Measurements from ENCODE around the gene SMIM15. TPM values are rescaled to one million over a fixed set of nuclear protein-coding genes. Genes with fewer than 3 reads are reported as not detected.

The SMIM15 gene
- total and polyA plus RNA-seq, 7 donors: 12.2 to 77.0 (median 35.0) TPM

GRCh38 chr5:61130289-61130688, 32.0 kb downstream of the SMIM15 start:
- Histone ChIP-seq H3K4me3 (no peak overlapping the region), H3K27me3 (no peaks in the 10 kb centered on the region), H3K36me3 (no peaks in the 10 kb centered on the region), H3K4me1 (no peaks in the 10 kb centered on the region), H3K27ac (no peak overlapping the region), H3K9me3 (no peaks in the 10 kb centered on the region)
- 94 to 95% methylated on average over 2 of the region's 2 CpGs for WGBS, 2 donors
- no peak for DNase-seq
- no peak for TF ChIP-seq POLR2A (IDR thresholded peaks at IDR 0.05)
- TF ChIP-seq EP300 (IDR thresholded peaks at IDR 0.05): no peak
- no peak for TF ChIP-seq POLR2AphosphoS5 (IDR thresholded peaks at IDR 0.05)
- TF ChIP-seq CTCF (IDR thresholded peaks at IDR 0.05): no peak
- intact Hi-C loops (cut with DNase I): no loop called here

- H3K27me3 ChIP-seq: no peaks in the 10 kb centered on the region
- DNase-seq: no peak
- H3K36me3 ChIP-seq: no peaks in the 10 kb centered on the region
- intact Hi-C loops (cut with DNase I): no loop called here
- no peaks in the 10 kb centered on the region for H3K4me1 ChIP-seq
- no peak overlapping the region for H3K27ac ChIP-seq
- TF ChIP-seq EP300 (IDR thresholded peaks at IDR 0.05): no peak
- TF ChIP-seq CTCF (IDR thresholded peaks at IDR 0.05): no peak
- no peak for TF ChIP-seq POLR2AphosphoS5 (IDR thresholded peaks at IDR 0.05)
- no peak for TF ChIP-seq POLR2A (IDR thresholded peaks at IDR 0.05)
- no peak overlapping the region for H3K4me3 ChIP-seq
- no peaks in the 10 kb centered on the region for H3K9me3 ChIP-seq
- 27 to 66% methylated on average over 4 of the region's 4 CpGs for WGBS, 2 donors
Measured at GRCh38 chr5:61123145-61123544, 39.1 kb downstream of the SMIM15 start.

- Histone ChIP-seq H3K36me3 (no peaks in the 10 kb centered on the region), H3K27ac (no peak overlapping the region), H3K4me3 (no peak overlapping the region), H3K4me1 (no peaks in the 10 kb centered on the region), H3K27me3 (no peaks in the 10 kb centered on the region), H3K9me3 (no peaks in the 10 kb centered on the region)
- 84 to 85% methylated on average over 1 of the region's 1 CpG for WGBS, 2 donors
- DNase-seq: no peak
- TF ChIP-seq CTCF (IDR thresholded peaks at IDR 0.05) (no peak), EP300 (IDR thresholded peaks at IDR 0.05) (no peak), POLR2A (IDR thresholded peaks at IDR 0.05) (no peak), POLR2AphosphoS5 (IDR thresholded peaks at IDR 0.05) (no peak)
- intact Hi-C loops (cut with DNase I): no loop called here
Measured at GRCh38 chr5:61120534-61120933, 41.7 kb downstream of the SMIM15 start.

- no peaks in the 10 kb centered on the region for H3K9me3 ChIP-seq
- no peak for DNase-seq
- no peaks in the 10 kb centered on the region for H3K36me3 ChIP-seq
- H3K27ac ChIP-seq: no peak overlapping the region
- TF ChIP-seq POLR2AphosphoS5 (IDR thresholded peaks at IDR 0.05) (no peak), POLR2A (IDR thresholded peaks at IDR 0.05) (no peak), EP300 (IDR thresholded peaks at IDR 0.05) (no peak), CTCF (IDR thresholded peaks at IDR 0.05) (no peak)
- intact Hi-C loops (cut with DNase I): no loop called here
- H3K4me1 ChIP-seq: no peaks in the 10 kb centered on the region
- no peak overlapping the region for H3K4me3 ChIP-seq
- WGBS, 2 donors: 94 to 96% methylated on average over 1 of the region's 1 CpG
- H3K27me3 ChIP-seq: no peaks in the 10 kb centered on the region
Measured at GRCh38 chr5:61119066-61119465, 43.2 kb downstream of the SMIM15 start.

GRCh38 chr5:61115968-61116367, 46.3 kb downstream of the SMIM15 start:
- H3K27me3 ChIP-seq: no peaks in the 10 kb centered on the region
- 93 to 94% methylated on average over 3 of the region's 3 CpGs for whole genome bisulfite sequencing, 2 donors
- intact Hi-C loops (cut with DNase I): no loop called here
- no peaks in the 10 kb centered on the region for H3K36me3 ChIP-seq
- H3K27ac ChIP-seq: no peak overlapping the region
- no peaks in the 10 kb centered on the region for H3K9me3 ChIP-seq
- no peaks in the 10 kb centered on the region for H3K4me1 ChIP-seq
- TF ChIP-seq EP300 (IDR thresholded peaks at IDR 0.05) (no peak), CTCF (IDR thresholded peaks at IDR 0.05) (no peak), POLR2AphosphoS5 (IDR thresholded peaks at IDR 0.05) (no peak), POLR2A (IDR thresholded peaks at IDR 0.05) (no peak)
- no peak overlapping the region for H3K4me3 ChIP-seq
- DNase-seq: no peak
